ENCODE results near the gene OGFOD2.

OGFOD2 gene

GRCh38 chr12:122977655-122978392, 2.8 kb downstream of the OGFOD2 start:
- DNase-seq: no peak

DNA sequence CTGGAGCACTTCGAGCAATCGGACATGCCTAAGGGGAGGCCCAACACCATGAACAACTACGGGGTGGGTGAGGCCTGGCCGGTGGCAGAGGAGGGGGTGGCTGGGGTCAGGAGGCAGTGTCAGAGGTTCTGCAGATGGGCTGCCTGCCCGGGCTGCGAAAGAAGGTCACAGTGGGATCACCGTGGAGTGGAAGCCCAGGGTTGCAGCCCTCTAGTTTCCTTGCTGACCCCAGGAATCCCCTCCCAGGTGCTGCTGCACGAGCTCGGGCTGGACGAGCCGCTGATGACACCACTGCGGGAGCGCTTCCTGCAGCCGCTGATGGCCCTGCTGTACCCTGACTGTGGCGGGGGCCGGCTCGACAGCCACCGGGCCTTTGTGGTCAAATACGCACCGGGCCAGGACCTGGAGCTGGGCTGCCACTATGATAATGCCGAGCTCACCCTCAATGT, 3.5 kb downstream of the OGFOD2 start:
- DNase-seq: no peak

GRCh38 chr12:122979001-122979907, 4.2 kb downstream of the OGFOD2 start:
- no peak for DNase-seq

DNA sequence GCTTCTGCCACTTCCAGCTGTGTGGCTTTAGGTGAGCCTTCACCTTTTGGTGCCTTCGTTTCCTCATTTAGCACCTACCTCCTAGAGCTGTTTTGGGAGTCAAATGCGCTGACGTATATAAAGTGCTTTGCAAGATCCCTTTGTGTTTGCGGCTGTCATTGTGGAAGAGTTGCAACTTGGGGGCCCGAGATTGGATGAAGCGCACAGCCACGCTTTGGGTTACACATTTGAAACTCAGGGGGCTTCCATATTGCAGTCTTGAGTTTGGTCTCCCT, 4.8 kb downstream of the OGFOD2 start:
- DNase-seq: no peak

GRCh38 chr12:122980183-122981035, 5.4 kb downstream of the OGFOD2 start, which contains the start of gene ARL6IP4:
Gene ARL6IP4 (plus strand): TSS chr12:122980681. CDS start chr12:122981140, 459 bp downstream.
- DNase-seq: peak; percentile 62

- no peak for DNase-seq
Measured at GRCh38 chr12:122981036-122981471, 6.0 kb downstream of the OGFOD2 start.

- DNase-seq: no peak
Measured at GRCh38 chr12:122981587-122982476, 6.8 kb downstream of the OGFOD2 start.

GRCh38 chr12:122982477-122982815, 7.4 kb downstream of the OGFOD2 start:
- no peak for DNase-seq

- no peak for DNase-seq
Measured at GRCh38 chr12:122982963-122983788, 8.1 kb downstream of the OGFOD2 start.

GRCh38 chr12:122983789-122984515, 8.9 kb downstream of the OGFOD2 start:
- no peak for DNase-seq

- no peak for DNase-seq
Measured at GRCh38 chr12:122984612-122985337, 9.7 kb downstream of the OGFOD2 start.

- no peak for DNase-seq
Measured at GRCh38 chr12:122985338-122986257, 10.6 kb downstream of the OGFOD2 start.

GRCh38 chr12:122986258-122986871, 11.3 kb downstream of the OGFOD2 start:
- no peak for DNase-seq

DNA sequence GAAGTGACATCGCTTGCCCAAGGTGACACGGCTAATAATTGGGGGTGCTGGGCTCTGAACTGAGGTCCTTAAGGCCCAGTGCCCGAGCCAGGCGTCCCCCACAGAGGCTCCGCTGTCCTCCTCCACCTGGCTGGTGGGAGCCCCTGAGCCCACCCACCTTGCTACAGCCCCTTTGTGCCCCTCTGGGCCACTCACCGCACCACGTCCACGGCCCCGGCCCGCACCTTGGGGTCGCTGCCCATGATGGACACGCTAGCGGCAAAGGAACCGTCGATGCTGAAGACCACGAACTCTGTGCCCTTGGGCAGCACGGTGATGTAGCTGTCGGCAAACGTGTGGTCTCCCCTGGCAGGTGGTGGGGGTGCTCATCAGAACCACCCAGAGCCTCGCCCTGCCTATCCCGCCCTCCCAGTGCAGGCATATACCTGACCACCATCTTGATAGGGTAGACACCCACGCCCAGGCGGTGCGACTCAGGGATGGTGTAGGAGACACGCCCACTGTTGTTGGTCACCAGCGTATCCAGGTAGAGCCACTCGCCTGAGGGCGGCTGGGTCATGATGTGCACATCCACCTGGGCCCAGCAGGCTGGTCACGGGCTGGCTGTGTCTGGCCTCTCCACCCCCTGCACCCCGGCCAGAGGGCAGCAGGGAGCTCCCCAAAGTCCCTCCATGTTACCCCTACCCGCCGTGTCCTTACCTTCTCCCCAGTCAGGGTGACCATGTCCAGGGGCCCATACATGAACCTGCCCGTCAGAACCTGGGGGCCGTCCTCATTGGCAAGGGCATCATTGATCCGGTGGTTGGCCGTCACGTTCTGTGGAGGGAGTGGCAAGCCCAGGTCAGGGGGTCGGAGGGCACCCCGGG, 12.3 kb downstream of the OGFOD2 start:
- no peak for DNase-seq

DNA sequence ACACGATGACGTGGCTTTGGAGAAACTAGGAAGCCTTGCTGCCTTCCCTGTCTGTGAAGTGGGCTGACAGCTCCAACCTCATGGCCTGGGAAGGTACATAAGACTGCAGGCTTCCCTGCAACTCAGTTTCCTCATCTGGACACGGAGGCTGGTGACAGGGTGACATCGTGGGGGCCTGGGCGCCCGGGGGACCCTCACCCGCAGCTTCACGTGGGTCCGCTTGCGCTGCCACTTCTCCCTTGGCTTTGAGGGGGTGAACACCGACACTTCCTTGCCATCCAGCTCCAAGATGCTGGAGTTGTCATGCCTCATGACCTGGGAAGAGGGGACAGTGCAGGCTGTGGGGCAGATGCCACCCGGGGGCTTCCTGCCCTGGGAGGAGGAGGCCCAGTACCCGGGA, 13.0 kb downstream of the OGFOD2 start:
- no peak for DNase-seq

DNA sequence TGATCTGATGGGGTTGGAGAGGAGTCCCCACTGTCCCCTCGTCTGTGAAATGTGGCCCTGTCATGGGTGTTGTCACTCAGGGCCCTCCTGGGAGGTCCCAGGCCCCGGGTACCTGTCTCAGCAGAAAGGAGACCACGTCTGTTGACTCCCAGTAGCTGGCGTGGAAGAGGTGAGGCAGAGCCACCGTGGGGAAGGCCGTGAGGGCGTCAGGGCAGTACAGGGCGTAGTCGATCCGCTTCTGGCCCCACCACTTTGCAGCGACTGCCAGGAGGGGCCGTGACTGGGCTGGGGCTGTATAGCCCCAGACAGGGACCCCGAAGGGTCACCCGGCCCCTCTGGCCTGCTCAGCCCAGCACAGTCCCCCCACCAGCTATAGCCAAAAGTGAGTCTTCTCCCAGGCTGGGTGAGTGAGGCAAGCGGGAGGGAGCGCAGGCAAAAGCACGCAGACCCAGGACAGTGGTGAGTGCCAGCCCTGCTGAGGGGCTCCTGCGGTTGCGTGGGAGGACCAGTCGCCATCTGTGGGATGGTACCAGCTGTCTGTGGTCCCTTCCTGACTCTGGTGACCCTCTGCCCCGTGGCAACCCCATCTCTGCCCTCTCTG, 13.7 kb downstream of the OGFOD2 start:
- no peak for DNase-seq

Data from CD4-positive, alpha-beta T cell treated with Interleukin-15 for 1 hour (primary cell).